ENCODE results near the gene NFIX. TPM values are rescaled to one million over a fixed set of nuclear protein-coding genes. Genes with fewer than 3 reads are reported as not detected.

Gene NFIX
- total RNA-seq, 1 donor from 2014 or later: 146 TPM

DNA sequence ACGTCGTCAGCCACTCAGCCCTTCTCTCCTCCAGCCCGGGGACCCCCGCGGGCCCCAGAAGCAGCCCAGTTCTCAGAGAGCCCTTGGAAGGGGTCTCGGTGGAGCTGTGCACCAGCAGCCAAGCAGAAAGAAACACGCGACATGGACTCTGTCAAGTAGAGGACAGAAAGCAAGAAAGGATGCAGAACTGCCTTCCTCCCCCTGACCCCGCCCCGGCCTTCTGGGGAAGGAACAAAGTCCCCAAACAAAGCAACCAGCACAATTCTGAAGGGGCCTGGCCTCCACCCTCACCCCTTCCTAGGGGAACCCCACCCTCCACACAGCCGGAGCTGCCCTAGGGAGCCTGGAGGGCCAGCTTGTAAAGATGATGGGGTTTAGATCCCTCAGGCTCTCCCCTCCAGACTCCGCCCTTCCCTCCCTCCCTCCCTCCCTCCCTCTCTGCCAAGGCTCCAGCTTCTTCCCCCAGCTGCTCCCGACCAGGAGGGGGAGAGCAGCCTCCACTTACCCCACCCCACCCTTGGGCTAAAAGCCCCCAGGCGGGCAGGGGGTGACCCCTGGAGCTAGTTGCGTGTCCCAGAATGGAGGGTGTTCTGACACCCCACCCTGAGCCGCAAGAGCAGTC lies 99.6 kb downstream of the NFIX start:
- ATAC-seq (no peak), DNase-seq (no peak)
- Histone ChIP-seq H3K27ac (peak overlapping the region; percentile 96), H3K36me3 (peaks cover 26% of the 10 kb centered on the region), H3K9me3 (no peaks in the 10 kb centered on the region), H3K4me3 (peak overlapping the region; percentile 57), H3K27me3 (ENCODE audit: low read depth) (no peaks in the 10 kb centered on the region), H3K4me1 (peaks cover 86% of the 10 kb centered on the region)
- intact Hi-C loops (cut with DNase I): no loop called here
- TF ChIP-seq, protein P1, sequence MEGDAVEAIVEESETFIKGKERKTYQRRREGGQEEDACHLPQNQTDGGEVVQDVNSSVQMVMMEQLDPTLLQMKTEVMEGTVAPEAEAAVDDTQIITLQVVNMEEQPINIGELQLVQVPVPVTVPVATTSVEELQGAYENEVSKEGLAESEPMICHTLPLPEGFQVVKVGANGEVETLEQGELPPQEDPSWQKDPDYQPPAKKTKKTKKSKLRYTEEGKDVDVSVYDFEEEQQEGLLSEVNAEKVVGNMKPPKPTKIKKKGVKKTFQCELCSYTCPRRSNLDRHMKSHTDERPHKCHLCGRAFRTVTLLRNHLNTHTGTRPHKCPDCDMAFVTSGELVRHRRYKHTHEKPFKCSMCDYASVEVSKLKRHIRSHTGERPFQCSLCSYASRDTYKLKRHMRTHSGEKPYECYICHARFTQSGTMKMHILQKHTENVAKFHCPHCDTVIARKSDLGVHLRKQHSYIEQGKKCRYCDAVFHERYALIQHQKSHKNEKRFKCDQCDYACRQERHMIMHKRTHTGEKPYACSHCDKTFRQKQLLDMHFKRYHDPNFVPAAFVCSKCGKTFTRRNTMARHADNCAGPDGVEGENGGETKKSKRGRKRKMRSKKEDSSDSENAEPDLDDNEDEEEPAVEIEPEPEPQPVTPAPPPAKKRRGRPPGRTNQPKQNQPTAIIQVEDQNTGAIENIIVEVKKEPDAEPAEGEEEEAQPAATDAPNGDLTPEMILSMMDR (IDR thresholded peaks at IDR 0.05): no peak

DNA sequence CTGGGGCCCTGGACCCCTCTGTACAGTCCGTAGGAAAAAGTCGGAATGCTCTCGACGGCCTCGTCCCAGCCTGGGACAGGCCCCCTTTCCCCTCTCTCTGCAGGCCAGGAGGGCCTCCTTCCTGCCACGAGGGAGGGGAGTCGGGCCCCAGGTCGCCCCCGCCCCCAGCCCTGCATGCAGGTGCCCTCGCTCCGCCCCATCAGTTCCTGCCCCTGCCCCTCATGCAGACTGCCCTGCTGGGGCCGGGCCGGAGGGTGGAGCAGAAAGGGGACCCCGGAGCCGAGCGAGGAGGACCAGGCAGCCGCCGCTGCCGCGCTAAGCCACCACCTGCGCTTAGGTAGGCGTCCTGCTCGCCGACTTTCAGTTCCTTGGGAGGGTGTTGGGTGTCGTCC lies 100.1 kb downstream of the NFIX start:
- H3K4me1 ChIP-seq: peaks cover 90% of the 10 kb centered on the region
- peaks cover 26% of the 10 kb centered on the region for H3K36me3 ChIP-seq
- no peaks in the 10 kb centered on the region for H3K27me3 ChIP-seq (ENCODE audit: low read depth)
- H3K4me3 ChIP-seq: peak overlapping the region; percentile 57
- H3K27ac ChIP-seq: peak overlapping the region; percentile 96
- intact Hi-C loops (cut with DNase I): no loop called here
- no peak for ATAC-seq
- TF ChIP-seq, protein P1 (IDR thresholded peaks at IDR 0.05): no peak
- no peak for DNase-seq
- H3K9me3 ChIP-seq: no peaks in the 10 kb centered on the region

DNA sequence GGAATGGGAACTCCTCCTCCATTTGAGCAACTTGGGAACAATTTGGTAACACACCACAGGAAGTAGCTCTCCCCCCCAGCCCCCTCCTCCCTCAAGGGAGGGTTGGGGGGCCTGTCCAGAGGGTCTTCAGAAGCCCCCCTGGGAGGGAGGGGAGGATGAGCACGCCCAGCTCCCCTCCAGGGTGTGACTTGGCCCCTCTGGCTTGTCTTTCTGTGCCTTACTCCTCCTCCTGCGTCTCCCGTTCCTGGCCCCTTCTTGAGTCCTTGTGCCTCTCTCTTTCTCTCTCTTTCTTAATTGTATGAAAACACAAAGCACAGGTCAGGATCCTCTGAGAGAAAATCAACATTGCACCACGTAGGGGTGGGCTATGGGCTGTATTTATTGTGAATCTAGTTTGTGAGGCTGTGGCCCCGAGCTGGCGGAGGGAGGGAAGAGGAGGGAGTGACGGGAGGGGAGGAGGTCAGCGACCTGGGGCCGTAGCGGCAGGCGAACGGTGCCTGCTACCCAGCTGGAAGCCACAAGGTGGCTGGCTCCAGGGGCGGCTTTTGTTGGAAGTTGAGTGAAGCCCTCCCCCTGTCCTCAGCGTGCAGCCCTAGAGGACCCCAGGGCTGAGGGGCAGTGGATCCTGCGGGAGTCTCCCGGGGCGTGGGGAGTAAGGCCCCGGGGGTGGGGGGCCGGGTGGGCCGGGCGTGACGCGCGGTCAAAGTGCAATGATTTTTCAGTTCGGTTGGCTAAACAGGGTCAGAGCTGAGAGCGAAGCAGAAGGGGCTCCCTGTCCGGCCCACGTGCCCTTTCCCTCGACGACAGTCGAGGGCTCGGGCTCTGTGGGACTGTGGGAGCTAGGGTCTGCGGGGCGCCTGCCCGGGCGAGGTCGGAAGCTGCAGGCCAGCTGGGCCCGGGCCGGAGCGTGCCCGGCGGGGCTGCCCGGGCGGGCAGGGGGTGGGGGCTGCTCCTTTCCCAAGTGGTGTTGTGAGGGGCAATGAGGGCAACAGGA lies 101.0 kb downstream of the NFIX start:
- DNase-seq (no peak), ATAC-seq (no peak)
- intact Hi-C loops (cut with DNase I): no loop called here
- Histone ChIP-seq H3K27me3 (ENCODE audit: low read depth) (no peaks in the 10 kb centered on the region), H3K4me1 (peaks cover 91% of the 10 kb centered on the region), H3K27ac (peak overlapping the region; percentile 96), H3K9me3 (no peaks in the 10 kb centered on the region), H3K4me3 (peak overlapping the region; percentile 57), H3K36me3 (peaks cover 24% of the 10 kb centered on the region)
- TF ChIP-seq, protein P1 (IDR thresholded peaks at IDR 0.05): no peak

DNA sequence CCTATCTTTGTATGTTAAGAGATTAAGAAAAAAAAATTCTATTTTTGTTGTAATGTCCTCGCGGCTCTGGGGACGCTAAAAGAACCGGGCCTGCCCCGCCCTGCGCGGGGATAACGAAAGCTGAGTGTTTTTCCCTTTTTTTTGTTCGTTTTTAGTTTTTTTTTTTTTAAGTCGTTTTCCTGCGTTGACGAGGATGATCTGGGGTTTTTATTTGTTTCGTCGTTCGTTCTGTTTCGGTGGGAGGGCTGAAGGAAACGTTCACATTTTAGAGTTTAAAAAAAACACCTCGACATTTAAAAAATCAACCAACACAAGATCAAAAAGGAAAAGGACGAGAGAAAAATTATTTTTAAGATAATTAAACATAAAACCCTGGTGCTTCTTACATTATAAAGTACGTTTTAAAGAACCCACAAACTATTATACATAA lies 101.8 kb downstream of the NFIX start:
- intact Hi-C loops (cut with DNase I): no loop called here
- TF ChIP-seq, protein P1 (IDR thresholded peaks at IDR 0.05): no peak
- H3K36me3 ChIP-seq: peaks cover 24% of the 10 kb centered on the region
- no peaks in the 10 kb centered on the region for H3K9me3 ChIP-seq
- no peak for ATAC-seq
- peaks cover 91% of the 10 kb centered on the region for H3K4me1 ChIP-seq
- H3K27me3 ChIP-seq (ENCODE audit: low read depth): no peaks in the 10 kb centered on the region
- H3K27ac ChIP-seq: peak overlapping the region; percentile 96
- no peak for DNase-seq
- H3K4me3 ChIP-seq: peak overlapping the region; percentile 57

DNA sequence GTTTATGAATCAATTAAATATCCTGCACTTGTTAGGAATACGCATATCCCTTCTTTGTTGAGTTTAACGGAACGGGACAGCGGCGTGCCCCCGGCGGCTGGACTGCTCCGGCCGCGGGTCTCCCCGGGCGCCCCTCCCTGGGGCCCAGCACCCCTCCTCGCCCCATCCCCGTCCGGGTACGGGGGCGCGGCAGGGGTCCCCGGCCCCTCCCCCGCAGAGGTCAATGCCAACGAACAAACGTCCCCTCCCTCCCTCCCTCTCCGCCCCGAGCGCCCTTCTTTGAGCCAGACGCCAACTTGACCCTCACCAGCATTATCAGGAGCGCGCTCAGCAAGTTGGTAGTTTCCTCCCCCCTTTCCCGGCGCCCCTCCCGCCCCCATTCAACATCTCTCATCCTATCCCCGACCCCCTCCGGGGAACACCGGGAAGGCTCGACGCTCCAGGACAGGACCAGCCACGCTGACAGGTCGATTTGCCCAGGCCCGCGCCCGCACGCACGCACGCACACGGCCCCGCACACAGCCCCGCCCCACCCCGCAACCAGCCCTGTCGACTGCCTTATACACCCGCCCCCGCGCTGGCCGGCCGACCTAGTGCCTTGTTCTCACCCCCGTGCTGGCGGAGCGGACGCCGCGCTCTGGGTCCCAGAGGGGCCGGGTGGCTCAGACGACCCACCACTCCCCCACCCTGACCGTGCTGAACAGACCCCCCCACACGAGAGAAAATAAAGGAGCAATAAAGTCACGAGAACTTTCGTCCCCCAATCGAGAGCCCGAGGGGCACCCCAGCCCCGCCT lies 102.4 kb downstream of the NFIX start:
- no peaks in the 10 kb centered on the region for H3K9me3 ChIP-seq
- peak overlapping the region; percentile 57 for H3K4me3 ChIP-seq
- ATAC-seq (peak in 1 of 2 donors; percentile 0), DNase-seq (peak; percentile 85)
- peaks cover 91% of the 10 kb centered on the region for H3K4me1 ChIP-seq
- TF ChIP-seq, protein P1 (IDR thresholded peaks at IDR 0.05): no peak
- H3K36me3 ChIP-seq: peaks cover 24% of the 10 kb centered on the region
- no peaks in the 10 kb centered on the region for H3K27me3 ChIP-seq (ENCODE audit: low read depth)
- intact Hi-C loops (cut with DNase I): no loop called here
- peak overlapping the region; percentile 96 for H3K27ac ChIP-seq
